Loucy (cell line): ENCODE results near the gene VIL1.
A peak's percentile ranks its signal among the peaks of the same experiment; 100 is the strongest.

Source experiments
- CTCF ChIP-seq: fragments of 200-600 bp; sonication (generic); conservative IDR thresholded peaks from 2 replicates; pipeline ENCODE4 v1.5.1; 2014; ENCODE audit warnings: mild to moderate bottlenecking, antibody characterized with exemption, low read length
- EZH2phosphoT487 ChIP-seq: fragments of 200-600 bp; IDR thresholded peaks from 2 replicates; pipeline ENCODE4 v1.6.1; 2018; ENCODE audit warnings: antibody characterized with exemption, mild to moderate bottlenecking, moderate library complexity, borderline replicate concordance

- peak; percentile 78 for TF ChIP-seq CTCF
- no peak for TF ChIP-seq EZH2phosphoT487
These were observed 47.2 kb downstream of the VIL1 start for GRCh38 chr2:218465987-218466633.
